ENCODE data around the gene RAB3C. TPM values are rescaled to one million over a fixed set of nuclear protein-coding genes. Genes with fewer than 3 reads are reported as not detected.
"Not testable (repeated sequence)": the region's sequence is repeated elsewhere in the genome, so short reads cannot be mapped to it uniquely, and the experiment has no call there.

RAB3C gene
- total RNA-seq, 1 donor, result not detected

- TF ChIP-seq, protein P1, sequence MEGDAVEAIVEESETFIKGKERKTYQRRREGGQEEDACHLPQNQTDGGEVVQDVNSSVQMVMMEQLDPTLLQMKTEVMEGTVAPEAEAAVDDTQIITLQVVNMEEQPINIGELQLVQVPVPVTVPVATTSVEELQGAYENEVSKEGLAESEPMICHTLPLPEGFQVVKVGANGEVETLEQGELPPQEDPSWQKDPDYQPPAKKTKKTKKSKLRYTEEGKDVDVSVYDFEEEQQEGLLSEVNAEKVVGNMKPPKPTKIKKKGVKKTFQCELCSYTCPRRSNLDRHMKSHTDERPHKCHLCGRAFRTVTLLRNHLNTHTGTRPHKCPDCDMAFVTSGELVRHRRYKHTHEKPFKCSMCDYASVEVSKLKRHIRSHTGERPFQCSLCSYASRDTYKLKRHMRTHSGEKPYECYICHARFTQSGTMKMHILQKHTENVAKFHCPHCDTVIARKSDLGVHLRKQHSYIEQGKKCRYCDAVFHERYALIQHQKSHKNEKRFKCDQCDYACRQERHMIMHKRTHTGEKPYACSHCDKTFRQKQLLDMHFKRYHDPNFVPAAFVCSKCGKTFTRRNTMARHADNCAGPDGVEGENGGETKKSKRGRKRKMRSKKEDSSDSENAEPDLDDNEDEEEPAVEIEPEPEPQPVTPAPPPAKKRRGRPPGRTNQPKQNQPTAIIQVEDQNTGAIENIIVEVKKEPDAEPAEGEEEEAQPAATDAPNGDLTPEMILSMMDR (IDR thresholded peaks at IDR 0.05; ENCODE audit: insufficient read depth, low read depth, low read length), result no peak
These were observed 92.5 kb downstream of the RAB3C start for GRCh38 chr5:58675341-58675740.

DNA sequence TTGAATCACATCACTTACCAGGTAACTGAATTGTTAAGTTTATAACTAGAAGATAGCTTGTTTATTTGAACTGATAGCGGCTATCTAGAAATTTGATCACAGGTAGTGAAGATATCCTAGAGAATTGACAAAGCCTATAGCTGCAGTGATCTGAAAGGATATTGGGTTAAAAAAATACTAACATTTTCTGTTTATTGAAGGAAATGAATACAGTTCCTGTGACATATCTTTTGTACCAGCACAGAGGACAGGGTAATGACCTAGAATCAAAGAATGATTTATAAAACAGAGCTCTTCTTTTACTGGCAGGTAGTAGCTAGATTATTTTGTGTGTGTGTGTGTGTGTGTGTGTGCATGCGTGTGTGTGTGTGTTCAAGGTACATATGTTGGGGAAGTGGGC is 94.8 kb downstream of the RAB3C start:
- no peak for DNase-seq (ENCODE audit: low read depth)
- no peak overlapping the region for H3K4me3 ChIP-seq (ENCODE audit: low read depth, low read length)
- TF ChIP-seq, protein P1 (IDR thresholded peaks at IDR 0.05; ENCODE audit: insufficient read depth, low read depth, low read length), result no peak

More at GRCh38 chr5:58675341-58675740, 92.5 kb downstream of the RAB3C start:
- H3K4me3 ChIP-seq (ENCODE audit: low read depth, low read length), result no peak overlapping the region
- DNase-seq (ENCODE audit: low read depth), result no peak

DNA sequence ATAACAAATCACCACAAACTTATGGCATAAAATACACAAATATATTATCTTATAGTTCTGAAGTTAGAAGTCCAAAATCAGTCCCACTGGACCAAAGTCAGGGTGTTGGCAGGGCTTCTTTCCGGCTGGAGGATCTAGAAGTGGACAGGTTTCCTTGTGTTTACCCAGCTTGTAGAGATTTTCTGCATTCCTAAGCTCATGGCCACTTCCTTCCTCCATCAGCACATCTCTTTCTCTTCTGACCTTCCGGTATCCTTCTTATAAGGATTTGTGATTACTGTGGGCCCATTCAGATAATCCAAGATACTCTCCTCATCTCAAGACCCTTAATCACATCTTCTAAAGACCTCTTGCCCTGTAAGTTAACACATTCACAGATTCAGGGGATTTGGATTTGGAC is 97.6 kb downstream of the RAB3C start:
- H3K4me3 ChIP-seq (ENCODE audit: low read depth, low read length), result no peak overlapping the region
- DNase-seq (ENCODE audit: low read depth), result no peak
- TF ChIP-seq, protein P1 (IDR thresholded peaks at IDR 0.05; ENCODE audit: insufficient read depth, low read depth, low read length), result no peak

GRCh38 chr5:58681943-58682342 is 99.1 kb downstream of the RAB3C start:
- H3K4me3 ChIP-seq (ENCODE audit: low read depth, low read length), result no peak overlapping the region
- DNase-seq (ENCODE audit: low read depth), result no peak
- TF ChIP-seq, protein P1 (IDR thresholded peaks at IDR 0.05; ENCODE audit: insufficient read depth, low read depth, low read length), result no peak

- TF ChIP-seq, protein P1 (IDR thresholded peaks at IDR 0.05; ENCODE audit: insufficient read depth, low read depth, low read length), result no peak
- no peak overlapping the region for H3K4me3 ChIP-seq (ENCODE audit: low read depth, low read length)
- DNase-seq (ENCODE audit: low read depth), result no peak
These were observed 100.7 kb downstream of the RAB3C start for GRCh38 chr5:58683567-58683966.

DNA sequence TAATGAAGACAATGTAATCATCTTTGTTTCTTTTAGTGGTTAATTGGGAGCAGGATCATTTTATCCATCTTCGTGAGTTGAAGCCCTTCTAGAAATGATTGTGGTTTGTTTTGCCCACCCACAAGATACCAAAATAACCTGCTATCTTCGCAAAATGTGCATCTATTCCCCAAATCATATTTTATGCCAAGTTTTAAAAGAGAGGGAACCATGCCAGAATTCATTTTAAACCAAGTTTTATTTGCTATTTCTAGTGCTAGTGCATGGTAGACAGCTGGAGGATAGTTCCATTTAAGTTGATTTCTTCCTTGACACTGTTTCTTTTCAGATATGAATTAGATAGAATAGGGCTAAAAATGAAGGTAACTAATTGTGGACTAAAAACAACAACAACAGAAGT is 104.2 kb downstream of the RAB3C start:
- DNase-seq (ENCODE audit: low read depth), result no peak
- no peak overlapping the region for H3K4me3 ChIP-seq (ENCODE audit: low read depth, low read length)
- TF ChIP-seq, protein P1 (IDR thresholded peaks at IDR 0.05; ENCODE audit: insufficient read depth, low read depth, low read length), result no peak

DNA sequence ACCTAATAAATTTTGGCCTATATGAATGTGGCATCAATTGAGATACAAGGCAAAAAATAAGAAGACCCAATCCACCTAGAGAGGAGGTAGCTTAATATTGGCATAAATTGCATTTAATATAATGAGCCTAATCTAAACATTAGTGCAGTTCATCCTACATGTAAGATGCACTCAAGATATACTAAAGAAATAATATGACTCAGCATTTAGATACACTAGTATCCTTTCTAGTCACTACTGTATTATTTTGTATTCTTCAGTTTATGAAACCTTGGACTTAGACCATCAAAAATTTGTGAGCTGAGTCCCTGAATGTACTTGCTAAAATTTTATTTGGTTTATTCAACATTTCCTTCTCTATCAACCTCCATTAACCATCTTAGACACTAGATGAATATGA is 104.7 kb downstream of the RAB3C start:
- no peak overlapping the region for H3K4me3 ChIP-seq (ENCODE audit: low read depth, low read length)
- TF ChIP-seq, protein P1 (IDR thresholded peaks at IDR 0.05; ENCODE audit: insufficient read depth, low read depth, low read length), result no peak
- no peak for DNase-seq (ENCODE audit: low read depth)

- not testable (repeated sequence) for DNase-seq (ENCODE audit: low read depth)
These were observed 116.3 kb downstream of the RAB3C start for GRCh38 chr5:58699088-58699761.

More at GRCh38 chr5:58699088-58699761, 116.3 kb downstream of the RAB3C start:
- H3K4me3 ChIP-seq (ENCODE audit: low read depth, low read length), result not testable (repeated sequence)
